SK-N-SH (cell line): Measurements from ENCODE around the gene KBTBD3. TPM values are rescaled to one million over a fixed set of nuclear protein-coding genes. Genes with fewer than 3 reads are reported as not detected.
"Not testable (repeated sequence)": the region's sequence is repeated elsewhere in the genome, so short reads cannot be mapped to it uniquely, and the experiment has no call there.

ENCODE experiments used
- CTCF ChIA-PET: fragments of 300-600, 350-600 bp; formaldehyde crosslinking; extraction: SDS; loops from one replicate; lab custom pipeline; 2021; lab: Yijun Ruan, JAX
- POLR2A ChIA-PET: fragments of 350-600 bp; sonication (Branson Sonifier 250); formaldehyde crosslinking; extraction: SDS; loops from one replicate; lab custom pipeline; 2020; ENCODE audit warnings: antibody characterized with exemption, inconsistent platforms; lab: Yijun Ruan, JAX
- DNase-seq: peaks from one replicate; pipeline ENCODE4 v3.0.0; 2012
- H2AFZ ChIP-seq: fragments of 200-600 bp; sonication (generic); 2 replicates; pipeline ENCODE4 v1.8.1; 2016; ENCODE audit warnings: antibody characterized with exemption, mild to moderate bottlenecking, low read depth
- H3F3A ChIP-seq: fragments of 200-600 bp; sonication (generic); replicated peaks from 2 replicates; pipeline ENCODE3; 2016; ENCODE audit warnings: antibody characterized with exemption, mild to moderate bottlenecking; ENCODE audit not compliant: insufficient read depth
- H3K27ac ChIP-seq, 2 experiments: fragments of 200-500 bp in 1 of 2; fragments of 200-600 bp in 1 of 2; sonication (Bioruptor generic) in 1 of 2; sonication (generic), shearing (Covaris generic) in 1 of 2; 2 replicates each; pipeline versions ENCODE4 v1.5.1 to v1.6.1; 2014 to 2016; ENCODE audit warnings: low read depth in 2 of 2, inconsistent platforms in 1 of 2, low read length in 1 of 2, mild to moderate bottlenecking in 1 of 2, mixed read lengths in 1 of 2
- H3K27me3 ChIP-seq: fragments of 200-600 bp; sonication (generic), shearing (Covaris generic); 2 replicates; pipeline ENCODE4 v1.6.1; 2016; ENCODE audit warnings: mixed run types; ENCODE audit not compliant: insufficient read depth
- H3K36me3 ChIP-seq, 2 experiments: fragments of 200-500 bp in 1 of 2; fragments of 200-600 bp in 1 of 2; sonication (Bioruptor generic) in 1 of 2; sonication (generic) in 1 of 2; replicated peaks in 1 of 2; 2 replicates each; pipeline versions ENCODE3 to v1.5.1; 2014 to 2016; ENCODE audit warnings: low read length in 1 of 2, mild to moderate bottlenecking in 1 of 2; ENCODE audit not compliant: insufficient read depth in 2 of 2, control insufficient read depth in 1 of 2
- H3K4me1 ChIP-seq, 2 experiments: fragments of 200-500 bp in 1 of 2; fragments of 200-600 bp in 1 of 2; sonication (Bioruptor generic) in 1 of 2; sonication (generic), shearing (Covaris generic) in 1 of 2; 2 replicates each; pipeline versions ENCODE4 v1.5.1 to v1.6.1; 2014 to 2016; ENCODE audit warnings: low read depth in 1 of 2, low read length in 1 of 2, mixed run types in 1 of 2; ENCODE audit not compliant: insufficient read depth in 2 of 2, control insufficient read depth in 1 of 2
- H3K4me2 ChIP-seq: fragments of 200-600 bp; sonication (generic), shearing (Covaris generic); 2 replicates; pipeline ENCODE4 v1.6.1; 2017; ENCODE audit warnings: mixed run types
- H3K4me3 ChIP-seq, 2 experiments: fragments of 200-500 bp in 1 of 2; fragments of 200-600 bp in 1 of 2; sonication (Bioruptor generic) in 1 of 2; sonication (generic), shearing (Covaris generic) in 1 of 2; 2 replicates each; pipeline versions ENCODE4 v1.5.1 to v1.8.1; 2014 to 2016; ENCODE audit warnings: low read depth in 2 of 2, inconsistent platforms in 1 of 2, low read length in 1 of 2, mild to moderate bottlenecking in 1 of 2, mixed read lengths in 1 of 2, moderate library complexity in 1 of 2
- H3K79me2 ChIP-seq: fragments of 200-600 bp; sonication (generic); 2 replicates; pipeline ENCODE4 v1.8.1; 2017; ENCODE audit warnings: mild to moderate bottlenecking; ENCODE audit not compliant: insufficient read depth
- H3K9ac ChIP-seq: fragments of 200-600 bp; sonication (generic); 2 replicates; pipeline ENCODE4 v1.6.1; 2017; ENCODE audit warnings: mixed run types
- H3K9me2 ChIP-seq: fragments of 200-600 bp; sonication (generic); 2 replicates; pipeline ENCODE4 v1.6.1; 2017; ENCODE audit warnings: mixed run types
- H3K9me3 ChIP-seq: fragments of 200-600 bp; sonication (generic); 2 replicates; pipeline ENCODE4 v1.6.1; 2017; ENCODE audit warnings: mixed run types, mild to moderate bottlenecking, moderate library complexity
- H4K20me1 ChIP-seq: fragments of 200-600 bp; sonication (generic); 2 replicates; pipeline ENCODE4 v1.6.1; 2017; ENCODE audit warnings: mild to moderate bottlenecking, mixed run types; ENCODE audit not compliant: insufficient read depth
- RFX5 ChIP-seq: IDR thresholded peaks from 2 replicates; pipeline ENCODE4 v1.6.1; 2012; ENCODE audit warnings: mild to moderate bottlenecking, improper control_type of control experiment, low read length
- SMC3 ChIP-seq: IDR thresholded peaks from 2 replicates; pipeline ENCODE4 v1.6.1; 2012; ENCODE audit warnings: low read depth, low read length, improper control_type of control experiment
- YY1 ChIP-seq: IDR thresholded peaks from 2 replicates; pipeline ENCODE4 v1.4.0; 2012; ENCODE audit warnings: low read depth, mild to moderate bottlenecking
- WGBS: methylation state at CpG from one replicate; pipeline ENCODE4 v1.1.6; 2017; ENCODE audit warnings: low lambda C conversion rate; 5-methylcytosine and 5-hydroxymethylcytosine counted together
- polyA plus RNA-seq, 3 experiments: library from polyadenylated mRNA; depleted of rRNA; stranded (reverse); fragments of >200 nt; gene quantifications; 2 replicates each; pipeline ENCODE4 v1.2.3, GENCODE V29; 2012

Gene KBTBD3
- polyA plus RNA-seq, 1 of the 3 experiments (the other 2 are of a cell fraction), result 1.9 TPM

- TF ChIP-seq YY1, result no peak
- no peak for TF ChIP-seq SMC3
- peak overlapping the region; percentile 17; the same call in 1 of the 2 replicates for H3K4me2 ChIP-seq
- H3K27me3 ChIP-seq, result no peaks in the 10 kb centered on the region
- H4K20me1 ChIP-seq, result no peaks in the 10 kb centered on the region; the same call in 1 of the 2 replicates
- 53% methylated on average over 2 of the region's 2 CpGs for WGBS
- CTCF ChIA-PET, result interaction anchor here (0.9 kb wide), 1 partner anchor 9 kb away, joined by 4 read pairs; no protein-coding TSS in a partner anchor
- DNase-seq, result no peak
- H3F3A ChIP-seq, result peaks cover 4% of the 10 kb centered on the region
- POLR2A ChIA-PET, result no interaction called here
- peaks cover 5 to 12% of the 10 kb centered on the region in 2 experiments; a peak in 3 of 4 replicates for H3K4me1 ChIP-seq
- H3K9me2 ChIP-seq, result no peaks in the 10 kb centered on the region
- H3K4me3 ChIP-seq, result no peak overlapping the region
- no peaks in the 10 kb centered on the region for H3K9me3 ChIP-seq
- H3K27ac ChIP-seq, result no peak overlapping the region; a peak in 1 of 4 replicates
- peaks cover 83% of the 10 kb centered on the region for H3K79me2 ChIP-seq
- peaks cover 46 to 50% of the 10 kb centered on the region in 2 experiments for H3K36me3 ChIP-seq
- no peak overlapping the region for H3K9ac ChIP-seq
- no peak overlapping the region for H2AFZ ChIP-seq
Observed at GRCh38 chr11:106011481-106011880, 65.7 kb downstream of the KBTBD3 start.

GRCh38 chr11:106003094-106003493, 74.1 kb downstream of the KBTBD3 start:
- peaks cover 31% of the 10 kb centered on the region; the same call in 1 of the 2 replicates for H3K79me2 ChIP-seq
- POLR2A ChIA-PET, H3K4me1 ChIP-seq, H3F3A ChIP-seq, H3K9ac ChIP-seq, H3K9me3 ChIP-seq, H3K4me2 ChIP-seq, H2AFZ ChIP-seq, H3K9me2 ChIP-seq, H3K4me3 ChIP-seq, H4K20me1 ChIP-seq, H3K27ac ChIP-seq, H3K27me3 ChIP-seq, DNase-seq: not testable (repeated sequence)
- WGBS, result 89% methylated on average over 4 of the region's 4 CpGs
- peaks cover 41 to 42% of the 10 kb centered on the region in 2 experiments for H3K36me3 ChIP-seq
- CTCF ChIA-PET, result interaction anchor here (1.4 kb wide), 1 partner anchor 8 kb away, joined by 4 read pairs; no protein-coding TSS in a partner anchor

GRCh38 chr11:106001304-106002012, 75.7 kb downstream of the KBTBD3 start:
- peaks cover 18% of the 10 kb centered on the region; the same call in 1 of the 2 replicates for H3K79me2 ChIP-seq
- ChIA-PET CTCF (interaction anchor here (1.4 kb wide), 1 partner anchor 10 kb away, joined by 4 read pairs; no protein-coding TSS in a partner anchor), POLR2A (no interaction called here)
- no peak overlapping the region for H2AFZ ChIP-seq
- no peaks in the 10 kb centered on the region for H4K20me1 ChIP-seq
- H3K27ac ChIP-seq, result no peak overlapping the region
- no peaks in the 10 kb centered on the region for H3K27me3 ChIP-seq
- no peak overlapping the region for H3K4me2 ChIP-seq
- no peak overlapping the region for H3K9ac ChIP-seq
- H3K36me3 ChIP-seq, result peaks cover 28 to 29% of the 10 kb centered on the region in 2 experiments
- no peaks in the 10 kb centered on the region for H3K9me2 ChIP-seq
- WGBS, result 97% methylated on average over 4 of the region's 4 CpGs
- no peaks in the 10 kb centered on the region; a peak in 1 of 4 replicates for H3K4me1 ChIP-seq
- DNase-seq, result no peak
- H3F3A ChIP-seq, result no peaks in the 10 kb centered on the region
- no peak overlapping the region for H3K4me3 ChIP-seq
- no peak for TF ChIP-seq RFX5
- H3K9me3 ChIP-seq, result no peaks in the 10 kb centered on the region

Other genes starting within 250 kb of the KBTBD3 start
- gene MSANTD4, start 55.1 kb downstream of the KBTBD3 start, polyA plus RNA-seq (2012; rRNA removed), result 6.2 and 8.5 TPM in 2 replicates
- gene AASDHPPT, start 315 bp upstream of the KBTBD3 start, polyA plus RNA-seq (2012; rRNA removed), result 17.3 and 19.1 TPM in 2 replicates